NB4 (cell line): ENCODE data around the gene UNG.

ENCODE experiments used
- CTCF ChIP-seq: IDR thresholded peaks from one replicate; pipeline ENCODE4 v1.5.1; 2012; ENCODE audit warnings: low read depth, low read length
- POLR2A ChIP-seq: IDR thresholded peaks from 2 replicates; pipeline ENCODE4 v1.6.1; 2011; ENCODE audit warnings: mild to moderate bottlenecking; ENCODE audit not compliant: insufficient read length; ENCODE audit errors: extremely low read depth

- TF ChIP-seq POLR2A: no peak
- no peak for TF ChIP-seq CTCF
Measured at GRCh38 chr12:109139791-109140190, 42.4 kb downstream of the UNG start.
